ENCODE data around the gene XXYLT1. TPM values are rescaled to one million over a fixed set of nuclear protein-coding genes. Genes with fewer than 3 reads are reported as not detected.

Gene XXYLT1
- total and polyA plus RNA-seq, 9 of the 15 experiments (the other 6 are each of a cell fraction or from before 2014, with no cell fraction given) = 1.9 to 18.9 (median 15.0) TPM

DNA sequence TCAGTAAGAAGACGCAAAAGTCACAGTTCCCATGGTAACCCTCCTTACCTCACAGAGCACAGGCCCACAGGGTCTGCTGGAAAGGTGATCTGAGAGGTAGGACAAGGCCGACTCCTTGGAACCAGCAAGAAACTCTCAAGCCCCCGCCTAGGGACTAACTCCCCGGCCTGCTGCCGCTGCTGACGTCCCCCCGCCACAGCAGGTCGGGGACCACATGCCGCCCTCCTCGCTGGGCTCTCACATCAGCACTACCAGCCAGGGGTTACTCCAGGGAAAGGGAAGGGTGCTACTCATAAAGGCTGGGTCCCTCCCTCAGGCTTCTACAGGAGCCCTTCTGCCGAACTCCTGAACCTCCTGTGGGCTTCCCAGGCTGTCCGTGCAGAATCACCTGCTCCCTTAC lies 94.2 kb downstream of the XXYLT1 start:
- H3K27ac ChIP-seq (ENCODE audit: extremely low read depth, low read depth, low read length) = peak overlapping the region; percentile 2; the same call in 1 of the 3 replicates
- intact Hi-C loops (cut with micrococcal nuclease) = no loop called here
- peaks cover 43 to 54% of the 10 kb centered on the region in 2 experiments for H3K4me1 ChIP-seq (replicated peaks in 1 of 2; ENCODE audit: control insufficient read depth in 2 of 2, insufficient read depth in 2 of 2, low read length in 2 of 2)
- no peak for TF ChIP-seq C11orf30 (IDR thresholded peaks at IDR 0.05; ENCODE audit: low read depth)
- TF ChIP-seq RFX1 (IDR thresholded peaks at IDR 0.05) = peak; percentile 55; the same call in 1 of the 2 replicates
- ChIA-PET POLR2A (no interaction called here), CTCF (ENCODE audit: low intra/inter-chr PET ratio) (no interaction called here)
- no peak for ATAC-seq
- peaks cover 4% of the 10 kb centered on the region for H3K9me1 ChIP-seq (ENCODE audit: control insufficient read depth, insufficient read depth, low read length)
- no peaks in the 10 kb centered on the region for H3K9me3 ChIP-seq (replicated peaks; ENCODE audit: control insufficient read depth, insufficient read depth, low read depth, low read length)
- no peaks in the 10 kb centered on the region for H4K20me1 ChIP-seq (replicated peaks; ENCODE audit: control insufficient read depth, insufficient read depth, low read length)
- DNase-seq (ENCODE audit: extremely low read depth in 1 of 4, low spot score in 3 of 4) = no peak
- in situ Hi-C loops (cut with MboI) = no loop called here
- WGBS (ENCODE audit: insufficient coverage, low coverage, missing lambda C conversion rate) = 89% methylated on average over 9 of the region's 12 CpGs
- no peak overlapping the region for H3K4me3 ChIP-seq
- H3K36me3 ChIP-seq (ENCODE audit: control insufficient read depth, insufficient read depth, low read length) = peaks cover 5% of the 10 kb centered on the region; the same call in 2 of the 3 replicates
- H3K27me3 ChIP-seq (ENCODE audit: control insufficient read depth in 2 of 2, insufficient read depth in 2 of 2, low read length in 2 of 2) = no peaks in the 10 kb centered on the region
- no TSS peak for BruUV-seq (replicated peaks)
- no peak overlapping the region for H3K4me2 ChIP-seq (ENCODE audit: insufficient read depth, low read length)
- H3K79me2 ChIP-seq (ENCODE audit: control insufficient read depth, insufficient read depth, low read length) = peaks cover 44% of the 10 kb centered on the region; the same call in 2 of the 3 replicates
- no peak overlapping the region for H3K9ac ChIP-seq (ENCODE audit: insufficient read depth in 1 of 2, low read depth in 2 of 2, low read length in 2 of 2)
- H2AFZ ChIP-seq (ENCODE audit: low read depth, low read length) = no peak overlapping the region
- no peak for FAIRE-seq

DNA sequence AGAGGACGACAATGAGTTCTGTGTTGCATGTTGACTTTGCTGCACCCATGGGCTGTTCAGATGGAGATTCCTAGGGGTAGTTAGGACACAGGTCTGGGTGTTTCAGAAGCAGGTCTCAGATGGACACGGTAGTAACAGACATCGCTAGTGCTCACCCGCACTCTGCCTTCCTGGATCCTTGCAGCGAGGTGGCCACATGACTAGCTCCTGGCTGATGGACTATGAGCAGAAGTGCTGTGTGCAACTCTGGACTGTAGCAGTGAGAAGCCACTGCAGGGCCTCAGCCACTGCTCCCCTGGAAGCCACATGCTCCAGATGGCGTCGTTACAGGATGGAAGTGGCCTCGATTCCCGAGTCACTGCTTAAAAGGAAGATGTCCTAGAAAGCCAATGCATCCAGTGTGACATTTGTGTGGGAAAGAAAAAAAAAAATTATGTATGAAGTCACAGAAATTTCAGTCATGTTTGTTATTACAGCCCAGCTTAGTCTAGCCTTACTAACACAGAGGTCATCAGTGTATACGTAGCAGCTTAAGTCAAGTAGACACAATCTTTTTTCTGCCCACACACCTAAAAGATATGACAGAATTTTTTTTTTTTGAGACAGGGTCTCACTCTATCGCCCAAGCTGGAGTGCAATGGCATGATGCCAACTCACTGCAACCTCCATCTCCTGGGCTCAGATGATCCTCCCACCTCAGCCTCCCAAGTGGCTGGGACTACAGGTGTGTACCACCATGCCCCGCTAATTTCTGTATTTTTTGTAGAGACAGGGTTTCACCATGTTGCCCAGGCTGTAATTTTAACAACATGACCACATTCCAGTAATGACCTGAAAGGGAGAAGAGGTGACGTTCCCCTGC lies 95.3 kb downstream of the XXYLT1 start:
- H3K4me1 ChIP-seq (replicated peaks in 1 of 2; ENCODE audit: control insufficient read depth in 2 of 2, insufficient read depth in 2 of 2, low read length in 2 of 2) = peaks cover 41 to 52% of the 10 kb centered on the region in 2 experiments
- POLR2A ChIA-PET = no interaction called here
- in situ Hi-C loops (cut with MboI) (no loop called here), intact Hi-C loops (cut with micrococcal nuclease) (no loop called here)
- no peak overlapping the region for H2AFZ ChIP-seq (ENCODE audit: low read depth, low read length)
- no peak overlapping the region for H3K4me3 ChIP-seq
- no peaks in the 10 kb centered on the region for H4K20me1 ChIP-seq (replicated peaks; ENCODE audit: control insufficient read depth, insufficient read depth, low read length)
- no peaks in the 10 kb centered on the region for H3K27me3 ChIP-seq (ENCODE audit: control insufficient read depth in 2 of 2, insufficient read depth in 2 of 2, low read length in 2 of 2)
- H3K9ac ChIP-seq (ENCODE audit: insufficient read depth in 1 of 2, low read depth in 2 of 2, low read length in 2 of 2) = no peak overlapping the region
- CTCF ChIA-PET (ENCODE audit: low intra/inter-chr PET ratio) = no interaction called here
- peaks cover 33% of the 10 kb centered on the region; the same call in 2 of the 3 replicates for H3K79me2 ChIP-seq (ENCODE audit: control insufficient read depth, insufficient read depth, low read length)
- 91% methylated on average over 12 of the region's 13 CpGs for WGBS (ENCODE audit: insufficient coverage, low coverage, missing lambda C conversion rate)
- H3K4me2 ChIP-seq (ENCODE audit: insufficient read depth, low read length) = no peak overlapping the region
- no peaks in the 10 kb centered on the region for H3K9me3 ChIP-seq (replicated peaks; ENCODE audit: control insufficient read depth, insufficient read depth, low read depth, low read length)
- no peak for DNase-seq (ENCODE audit: extremely low read depth in 1 of 4, low spot score in 3 of 4)
- FAIRE-seq = no peak
- BruUV-seq (replicated peaks) = no TSS peak
- peak; percentile 79 for TF ChIP-seq NFIC (IDR thresholded peaks at IDR 0.05)
- TF ChIP-seq THRB (CRISPR knock-in tag; conservative IDR thresholded peaks at IDR 0.05) = no peak
- no peak for TF ChIP-seq MBD2 (IDR thresholded peaks at IDR 0.05; ENCODE audit: borderline replicate concordance, low read depth)
- peak; percentile 86 for TF ChIP-seq ZNF12 (CRISPR knock-in tag; IDR thresholded peaks at IDR 0.05)
- no peak overlapping the region for H3K27ac ChIP-seq (ENCODE audit: extremely low read depth, low read depth, low read length)
- peaks cover 5% of the 10 kb centered on the region; the same call in 2 of the 3 replicates for H3K36me3 ChIP-seq (ENCODE audit: control insufficient read depth, insufficient read depth, low read length)
- ATAC-seq = no peak
- peaks cover 4% of the 10 kb centered on the region for H3K9me1 ChIP-seq (ENCODE audit: control insufficient read depth, insufficient read depth, low read length)

Measured in K562 (cell line).